ENCODE measurements around the gene CISH.

- TF ChIP-seq CTCF (IDR thresholded peaks at IDR 0.05; ENCODE audit: low read depth, low read length, poor library complexity, severe bottlenecking) (no peak), EZH2phosphoT487 (IDR thresholded peaks at IDR 0.05; ENCODE audit: borderline replicate concordance, low read length) (no peak)
Observed at GRCh38 chr3:50655009-50655830, 43.6 kb upstream of the CISH start.

Data from DOHH2 (cell line).